Measurements from ENCODE around the gene THRSP. TPM values are rescaled to one million over a fixed set of nuclear protein-coding genes. Genes with fewer than 3 reads are reported as not detected.
"Not testable (repeated sequence)": the region's sequence is repeated elsewhere in the genome, so short reads cannot be mapped to it uniquely, and the experiment has no call there.

THRSP gene
- total RNA-seq, 1 donor from 2014 or later, result not detected

- DNase-seq, result no peak
- Mint-ChIP-seq H3K36me3 (ENCODE audit: unreplicated experiment) (no peaks in the 10 kb centered on the region), H3K27ac (ENCODE audit: unreplicated experiment) (no peak overlapping the region), H3K27me3 (ENCODE audit: unreplicated experiment) (peaks cover 2% of the 10 kb centered on the region), H3K4me3 (ENCODE audit: unreplicated experiment) (no peak overlapping the region), H3K9me3 (ENCODE audit: unreplicated experiment) (peaks cover 3% of the 10 kb centered on the region), H3K4me1 (ENCODE audit: low read depth, unreplicated experiment) (no peaks in the 10 kb centered on the region)
- no peak for TF ChIP-seq CTCF (IDR thresholded peaks at IDR 0.05; ENCODE audit: partially characterized antibody, unreplicated experiment)
Measured at GRCh38 chr11:78054971-78055370, 8.7 kb upstream of the THRSP start.

GRCh38 chr11:78056093-78056492 is 7.6 kb upstream of the THRSP start:
- H3K4me3 Mint-ChIP-seq (ENCODE audit: unreplicated experiment), result no peak overlapping the region
- no peaks in the 10 kb centered on the region for H3K4me1 Mint-ChIP-seq (ENCODE audit: low read depth, unreplicated experiment)
- H3K27ac Mint-ChIP-seq (ENCODE audit: unreplicated experiment), result no peak overlapping the region
- H3K27me3 Mint-ChIP-seq (ENCODE audit: unreplicated experiment), result peaks cover 2% of the 10 kb centered on the region
- no peak for DNase-seq
- no peak for TF ChIP-seq CTCF (IDR thresholded peaks at IDR 0.05; ENCODE audit: partially characterized antibody, unreplicated experiment)
- H3K9me3 Mint-ChIP-seq (ENCODE audit: unreplicated experiment), result peaks cover 3% of the 10 kb centered on the region
- H3K36me3 Mint-ChIP-seq (ENCODE audit: unreplicated experiment), result no peaks in the 10 kb centered on the region

GRCh38 chr11:78057462-78058055 is 6.1 kb upstream of the THRSP start:
- TF ChIP-seq CTCF (IDR thresholded peaks at IDR 0.05; ENCODE audit: partially characterized antibody, unreplicated experiment), result no peak
- Mint-ChIP-seq H3K4me3 (ENCODE audit: unreplicated experiment) (no peak overlapping the region), H3K27me3 (ENCODE audit: unreplicated experiment) (peaks cover 2% of the 10 kb centered on the region), H3K36me3 (ENCODE audit: unreplicated experiment) (no peaks in the 10 kb centered on the region), H3K4me1 (ENCODE audit: low read depth, unreplicated experiment) (no peaks in the 10 kb centered on the region), H3K27ac (ENCODE audit: unreplicated experiment) (peak overlapping the region; percentile 33), H3K9me3 (ENCODE audit: unreplicated experiment) (peaks cover 3% of the 10 kb centered on the region)
- DNase-seq, result no peak

- not testable (repeated sequence) for H3K4me3 Mint-ChIP-seq (ENCODE audit: unreplicated experiment); H3K27me3 Mint-ChIP-seq (ENCODE audit: unreplicated experiment); H3K9me3 Mint-ChIP-seq (ENCODE audit: unreplicated experiment); H3K36me3 Mint-ChIP-seq (ENCODE audit: unreplicated experiment); H3K27ac Mint-ChIP-seq (ENCODE audit: unreplicated experiment); DNase-seq; H3K4me1 Mint-ChIP-seq (ENCODE audit: low read depth, unreplicated experiment)
Measured at GRCh38 chr11:78059749-78060328, 3.8 kb upstream of the THRSP start.

GRCh38 chr11:78060533-78060932 is 3.1 kb upstream of the THRSP start:
- Mint-ChIP-seq H3K4me1 (ENCODE audit: low read depth, unreplicated experiment) (no peaks in the 10 kb centered on the region), H3K27ac (ENCODE audit: unreplicated experiment) (no peak overlapping the region), H3K4me3 (ENCODE audit: unreplicated experiment) (no peak overlapping the region)

More at GRCh38 chr11:78060533-78060932, 3.1 kb upstream of the THRSP start:
- Mint-ChIP-seq H3K27me3 (ENCODE audit: unreplicated experiment) (no peaks in the 10 kb centered on the region), H3K36me3 (ENCODE audit: unreplicated experiment) (no peaks in the 10 kb centered on the region), H3K9me3 (ENCODE audit: unreplicated experiment) (no peaks in the 10 kb centered on the region)
- no peak for DNase-seq
- no peak for TF ChIP-seq CTCF (IDR thresholded peaks at IDR 0.05; ENCODE audit: partially characterized antibody, unreplicated experiment)
